Glutamatergic neuron (in vitro differentiated cells): Measurements from ENCODE around the gene DLL3. TPM values are rescaled to one million over a fixed set of nuclear protein-coding genes. Genes with fewer than 3 reads are reported as not detected.

ENCODE experiments used
- DNase-seq: peaks from one replicate; pipeline ENCODE4 v3.0.0; 2022
- H3K27ac Mint-ChIP-seq: one replicate; pipeline ENCODE4 v1.8.0; 2020; ENCODE audit warnings: mild to moderate bottlenecking, mixed read lengths, inconsistent platforms; ENCODE audit not compliant: unreplicated experiment
- H3K27me3 Mint-ChIP-seq: one replicate; pipeline ENCODE4 v1.8.0; 2020; ENCODE audit warnings: mild to moderate bottlenecking, moderate library complexity, mixed read lengths, inconsistent platforms; ENCODE audit not compliant: unreplicated experiment
- H3K36me3 Mint-ChIP-seq: one replicate; pipeline ENCODE4 v1.8.0; 2020; ENCODE audit warnings: mild to moderate bottlenecking, mixed read lengths, inconsistent platforms; ENCODE audit not compliant: unreplicated experiment
- H3K4me1 Mint-ChIP-seq: one replicate; pipeline ENCODE4 v1.8.0; 2020; ENCODE audit warnings: mild to moderate bottlenecking, low read depth, mixed read lengths, inconsistent platforms; ENCODE audit not compliant: unreplicated experiment
- H3K4me3 Mint-ChIP-seq: one replicate; pipeline ENCODE4 v1.8.0; 2020; ENCODE audit warnings: mild to moderate bottlenecking, mixed read lengths, inconsistent platforms; ENCODE audit not compliant: unreplicated experiment
- H3K9me3 Mint-ChIP-seq: one replicate; pipeline ENCODE4 v1.8.0; 2020; ENCODE audit warnings: mild to moderate bottlenecking, moderate library complexity, mixed read lengths, inconsistent platforms; ENCODE audit not compliant: unreplicated experiment
- total RNA-seq: library from RNA; stranded (reverse); fragmentation: NEBNext Ultra II Directional; extraction: Animal tissue kit (Norgen Biotek cat#: 25700); gene quantifications from one replicate; pipeline ENCODE4 v1.2.1, GENCODE V29; 2021; ENCODE audit not compliant: unreplicated experiment
- TF ChIP-seq, protein P1 (sequence below): fragments of 200-600 bp; sonication (generic); IDR thresholded peaks from one replicate; pipeline ENCODE4 v1.5.0; 2021; ENCODE audit not compliant: partially characterized antibody, unreplicated experiment

DLL3 gene
- total RNA-seq, 1 donor from 2014 or later, result 788 TPM

- DNase-seq, result no peak
- peak overlapping the region; percentile 89 for H3K4me3 Mint-ChIP-seq
- H3K27me3 Mint-ChIP-seq, result peaks cover 18% of the 10 kb centered on the region
- peak overlapping the region; percentile 95 for H3K27ac Mint-ChIP-seq
- TF ChIP-seq, protein P1, sequence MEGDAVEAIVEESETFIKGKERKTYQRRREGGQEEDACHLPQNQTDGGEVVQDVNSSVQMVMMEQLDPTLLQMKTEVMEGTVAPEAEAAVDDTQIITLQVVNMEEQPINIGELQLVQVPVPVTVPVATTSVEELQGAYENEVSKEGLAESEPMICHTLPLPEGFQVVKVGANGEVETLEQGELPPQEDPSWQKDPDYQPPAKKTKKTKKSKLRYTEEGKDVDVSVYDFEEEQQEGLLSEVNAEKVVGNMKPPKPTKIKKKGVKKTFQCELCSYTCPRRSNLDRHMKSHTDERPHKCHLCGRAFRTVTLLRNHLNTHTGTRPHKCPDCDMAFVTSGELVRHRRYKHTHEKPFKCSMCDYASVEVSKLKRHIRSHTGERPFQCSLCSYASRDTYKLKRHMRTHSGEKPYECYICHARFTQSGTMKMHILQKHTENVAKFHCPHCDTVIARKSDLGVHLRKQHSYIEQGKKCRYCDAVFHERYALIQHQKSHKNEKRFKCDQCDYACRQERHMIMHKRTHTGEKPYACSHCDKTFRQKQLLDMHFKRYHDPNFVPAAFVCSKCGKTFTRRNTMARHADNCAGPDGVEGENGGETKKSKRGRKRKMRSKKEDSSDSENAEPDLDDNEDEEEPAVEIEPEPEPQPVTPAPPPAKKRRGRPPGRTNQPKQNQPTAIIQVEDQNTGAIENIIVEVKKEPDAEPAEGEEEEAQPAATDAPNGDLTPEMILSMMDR, result no peak
- H3K36me3 Mint-ChIP-seq, result no peaks in the 10 kb centered on the region
- peaks cover 35% of the 10 kb centered on the region for H3K4me1 Mint-ChIP-seq
- peaks cover 23% of the 10 kb centered on the region for H3K9me3 Mint-ChIP-seq
These were observed 18.8 kb upstream of the DLL3 start for GRCh38 chr19:39479916-39480315.

DNA sequence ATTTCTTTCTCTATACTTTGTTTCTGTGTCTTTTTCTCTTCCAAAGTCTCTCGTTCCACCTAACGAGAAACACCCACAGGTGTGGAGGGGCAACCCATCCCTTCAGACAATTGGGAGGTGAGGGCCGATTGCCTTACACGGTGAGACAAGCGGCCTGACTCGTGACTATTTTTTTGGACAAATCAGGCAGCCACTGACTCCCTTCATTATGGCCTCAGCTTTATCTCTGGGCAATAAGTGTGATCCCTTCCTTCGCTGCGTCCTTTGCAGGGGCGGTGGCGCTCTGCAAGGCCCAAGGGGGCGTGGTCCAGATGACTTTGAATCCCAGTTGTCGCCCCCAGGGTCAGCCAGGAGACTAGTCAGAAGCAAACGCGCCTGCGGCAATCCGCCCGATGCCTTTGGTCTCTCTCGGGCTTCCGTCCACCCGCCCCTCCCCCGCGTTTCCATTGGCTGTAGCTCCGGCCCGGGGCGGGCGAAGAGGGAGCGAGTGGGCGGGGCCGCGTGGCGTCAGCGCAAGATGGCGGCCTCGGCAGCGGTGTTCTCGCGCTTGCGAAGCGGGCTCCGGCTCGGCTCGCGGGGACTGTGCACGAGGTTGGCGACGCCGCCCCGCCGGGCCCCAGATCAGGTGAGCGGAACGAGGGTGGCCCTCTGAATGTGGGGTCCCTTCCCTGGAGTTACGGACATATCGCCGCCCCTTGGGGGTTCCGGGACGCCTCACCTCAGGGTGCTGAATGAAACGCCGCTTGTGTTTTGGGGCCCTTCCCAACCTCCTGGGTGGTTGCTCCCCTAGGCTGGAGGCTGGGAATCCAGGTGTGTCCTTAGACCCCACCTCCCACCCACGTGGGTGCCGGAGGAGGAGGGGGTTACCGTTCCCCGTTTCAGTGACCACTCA, 18.2 kb upstream of the DLL3 start, which contains the start of gene TIMM50:
TIMM50 (plus strand) TSS at position 502 of the 892 bp plus-strand sequence; CDS start at position 518, 16 bp downstream.
- peaks cover 4% of the 10 kb centered on the region for H3K36me3 Mint-ChIP-seq
- TF ChIP-seq, protein P1, result no peak
- peak; percentile 100 for DNase-seq
- H3K27me3 Mint-ChIP-seq, result peaks cover 18% of the 10 kb centered on the region
- peaks cover 25% of the 10 kb centered on the region for H3K9me3 Mint-ChIP-seq
- peak within 1 kb of the TSS; percentile 98 for H3K4me3 Mint-ChIP-seq
- H3K27ac Mint-ChIP-seq, result peak within 1 kb of the TSS; percentile 99
- H3K4me1 Mint-ChIP-seq, result peaks cover 41% of the 10 kb centered on the region

- peaks cover 44% of the 10 kb centered on the region for H3K4me1 Mint-ChIP-seq
- peak overlapping the region; percentile 98 for H3K4me3 Mint-ChIP-seq
- DNase-seq, result no peak
- peak overlapping the region; percentile 99 for H3K27ac Mint-ChIP-seq
- H3K27me3 Mint-ChIP-seq, result peaks cover 18% of the 10 kb centered on the region
- H3K36me3 Mint-ChIP-seq, result peaks cover 4% of the 10 kb centered on the region
- H3K9me3 Mint-ChIP-seq, result peaks cover 25% of the 10 kb centered on the region
- TF ChIP-seq, protein P1, result no peak
These were observed 17.6 kb upstream of the DLL3 start for GRCh38 chr19:39481229-39481545.

GRCh38 chr19:39481676-39482075, 17.1 kb upstream of the DLL3 start:
- TF ChIP-seq, protein P1, result no peak
- peaks cover 27% of the 10 kb centered on the region for H3K9me3 Mint-ChIP-seq
- peak overlapping the region; percentile 98 for H3K4me3 Mint-ChIP-seq
- peaks cover 19% of the 10 kb centered on the region for H3K27me3 Mint-ChIP-seq
- H3K4me1 Mint-ChIP-seq, result peaks cover 49% of the 10 kb centered on the region
- H3K27ac Mint-ChIP-seq, result peak overlapping the region; percentile 99
- H3K36me3 Mint-ChIP-seq, result peaks cover 8% of the 10 kb centered on the region
- no peak for DNase-seq

GRCh38 chr19:39483141-39483540, 15.6 kb upstream of the DLL3 start:
- TF ChIP-seq, protein P1, result no peak
- Mint-ChIP-seq H3K9me3 (peaks cover 29% of the 10 kb centered on the region), H3K4me3 (peak overlapping the region; percentile 98), H3K27ac (peak overlapping the region; percentile 99), H3K27me3 (peaks cover 21% of the 10 kb centered on the region), H3K36me3 (peaks cover 10% of the 10 kb centered on the region), H3K4me1 (peaks cover 56% of the 10 kb centered on the region)
- peak; percentile 83 for DNase-seq
